HEK293 (cell line): ENCODE measurements around the gene SLC5A9.

Experiments
- CTCF ChIA-PET: fragments of 350-600 bp; formaldehyde crosslinking; extraction: SDS; loops from one replicate; lab custom pipeline; 2021; ENCODE audit warnings: antibody characterized with exemption; lab: Yijun Ruan, JAX
- POLR2A ChIA-PET: fragments of 300-600 bp; formaldehyde crosslinking; extraction: SDS; loops from one replicate; lab custom pipeline; 2020; ENCODE audit warnings: antibody characterized with exemption, inconsistent platforms; lab: Yijun Ruan, JAX
- H3K27ac ChIP-seq: fragments of 200-500 bp; sonication (Bioruptor generic); 2 replicates; pipeline ENCODE4 v1.5.1; 2014; ENCODE audit warnings: low read depth, low read length, control low read depth, inconsistent platforms; ENCODE audit errors: extremely low read depth
- H3K36me3 ChIP-seq, 2 experiments: fragments of 200-500 bp in 1 of 2; sonication (Bioruptor generic) in 1 of 2; 1 replicate in 1 of 2; 2 replicates in 1 of 2; pipeline ENCODE4 v1.5.1; 2014 to 2017; ENCODE audit warnings: inconsistent platforms in 2 of 2, low read length in 2 of 2; ENCODE audit not compliant: control insufficient read depth in 2 of 2, insufficient read depth in 1 of 2
- H3K4me1 ChIP-seq: fragments of 200-500 bp; sonication (Bioruptor generic); 2 replicates; pipeline ENCODE4 v1.5.1; 2014; ENCODE audit warnings: mild to moderate bottlenecking, low read length, inconsistent platforms; ENCODE audit not compliant: control insufficient read depth, insufficient read depth
- H3K4me3 ChIP-seq: 2 replicates; pipeline ENCODE4 v1.5.1; 2011; ENCODE audit warnings: low read depth, mild to moderate bottlenecking, control low read depth, low read length, moderate library complexity
- H3K9me3 ChIP-seq: fragments of 200-500 bp; sonication (Bioruptor generic); 2 replicates; pipeline ENCODE4 v1.5.1; 2014; ENCODE audit warnings: low read depth, low read length, inconsistent platforms; ENCODE audit not compliant: control insufficient read depth, insufficient read depth
- BCL11A ChIP-seq: fragments of 450-650 bp; formaldehyde crosslinking; IDR thresholded peaks from 2 replicates; pipeline ENCODE4 v1.5.1; 2016; ENCODE audit warnings: low read depth, missing biosample characterization, missing genetic modification characterization
- GLIS1 ChIP-seq: fragments of 450-650 bp; formaldehyde crosslinking; IDR thresholded peaks from 2 replicates; pipeline ENCODE4 v1.5.1; 2016; ENCODE audit warnings: missing biosample characterization, missing genetic modification characterization
- KLF7 ChIP-seq: fragments of 450-650 bp; formaldehyde crosslinking; IDR thresholded peaks from 2 replicates; pipeline ENCODE4 v1.5.1; 2016; ENCODE audit warnings: missing biosample characterization, missing genetic modification characterization, borderline replicate concordance
- MYNN ChIP-seq: fragments of 450-650 bp; formaldehyde crosslinking; IDR thresholded peaks from 2 replicates; pipeline ENCODE4 v1.5.1; 2016; ENCODE audit warnings: missing biosample characterization, missing genetic modification characterization, borderline replicate concordance
- YY1 ChIP-seq: fragments of 450-650 bp; formaldehyde crosslinking; IDR thresholded peaks from 2 replicates; pipeline ENCODE4 v1.5.1; 2018; ENCODE audit warnings: missing biosample characterization, missing genetic modification characterization
- ZBTB1 ChIP-seq: fragments of 450-650 bp; formaldehyde crosslinking; IDR thresholded peaks from 2 replicates; pipeline ENCODE4 v1.5.1; 2016; ENCODE audit warnings: missing biosample characterization, missing genetic modification characterization
- ZBTB21 ChIP-seq: fragments of 450-650 bp; formaldehyde crosslinking; IDR thresholded peaks from 2 replicates; pipeline ENCODE4 v1.5.1; 2017; ENCODE audit warnings: missing biosample characterization, missing genetic modification characterization
- ZNF202 ChIP-seq: fragments of 450-650 bp; formaldehyde crosslinking; IDR thresholded peaks from 2 replicates; pipeline ENCODE4 v1.5.1; 2016; ENCODE audit warnings: missing biosample characterization, missing genetic modification characterization, borderline replicate concordance
- ZNF239 ChIP-seq: fragments of 450-650 bp; formaldehyde crosslinking; IDR thresholded peaks from 2 replicates; pipeline ENCODE4 v1.5.1; 2016; ENCODE audit warnings: missing biosample characterization, missing genetic modification characterization
- ZNF341 ChIP-seq: fragments of 450-650 bp; formaldehyde crosslinking; IDR thresholded peaks from 2 replicates; pipeline ENCODE4; 2016; ENCODE audit warnings: low read depth, missing biosample characterization, missing genetic modification characterization
- ZNF404 ChIP-seq: fragments of 450-650 bp; formaldehyde crosslinking; IDR thresholded peaks from 2 replicates; pipeline ENCODE4 v1.5.1; 2017; ENCODE audit warnings: missing biosample characterization, missing genetic modification characterization
- ZNF600 ChIP-seq: fragments of 450-650 bp; formaldehyde crosslinking; IDR thresholded peaks from 2 replicates; pipeline ENCODE4 v1.5.1; 2016; ENCODE audit warnings: missing biosample characterization, missing genetic modification characterization
- ZNF623 ChIP-seq: fragments of 450-650 bp; formaldehyde crosslinking; IDR thresholded peaks from 2 replicates; pipeline ENCODE4 v1.5.1; 2016; ENCODE audit warnings: missing biosample characterization, missing genetic modification characterization
- TF ChIP-seq, protein P1 (sequence below): fragments of 450-650 bp; formaldehyde crosslinking; IDR thresholded peaks from 2 replicates; pipeline ENCODE4 v1.5.1; 2017; ENCODE audit warnings: missing biosample characterization, missing genetic modification characterization
- TF ChIP-seq, protein P2 (sequence below): fragments of 450-650 bp; formaldehyde crosslinking; IDR thresholded peaks from 2 replicates; pipeline ENCODE4 v1.5.1; 2016; ENCODE audit warnings: missing biosample characterization, missing genetic modification characterization
- TF ChIP-seq, protein P3 (sequence below): fragments of 450-650 bp; formaldehyde crosslinking; IDR thresholded peaks from 2 replicates; pipeline ENCODE4 v1.5.1; 2016; ENCODE audit warnings: missing biosample characterization, missing genetic modification characterization
- TF ChIP-seq, protein P4 (sequence below): fragments of 450-650 bp; formaldehyde crosslinking; optimal IDR thresholded peaks from 2 replicates; pipeline ENCODE3; 2016; ENCODE audit warnings: missing biosample characterization, mild to moderate bottlenecking, missing genetic modification characterization
- TF ChIP-seq, protein P5 (sequence below): fragments of 450-650 bp; formaldehyde crosslinking; IDR thresholded peaks from 2 replicates; pipeline ENCODE4 v1.5.1; 2016; ENCODE audit warnings: missing biosample characterization, missing genetic modification characterization

Gene SLC5A9

DNA sequence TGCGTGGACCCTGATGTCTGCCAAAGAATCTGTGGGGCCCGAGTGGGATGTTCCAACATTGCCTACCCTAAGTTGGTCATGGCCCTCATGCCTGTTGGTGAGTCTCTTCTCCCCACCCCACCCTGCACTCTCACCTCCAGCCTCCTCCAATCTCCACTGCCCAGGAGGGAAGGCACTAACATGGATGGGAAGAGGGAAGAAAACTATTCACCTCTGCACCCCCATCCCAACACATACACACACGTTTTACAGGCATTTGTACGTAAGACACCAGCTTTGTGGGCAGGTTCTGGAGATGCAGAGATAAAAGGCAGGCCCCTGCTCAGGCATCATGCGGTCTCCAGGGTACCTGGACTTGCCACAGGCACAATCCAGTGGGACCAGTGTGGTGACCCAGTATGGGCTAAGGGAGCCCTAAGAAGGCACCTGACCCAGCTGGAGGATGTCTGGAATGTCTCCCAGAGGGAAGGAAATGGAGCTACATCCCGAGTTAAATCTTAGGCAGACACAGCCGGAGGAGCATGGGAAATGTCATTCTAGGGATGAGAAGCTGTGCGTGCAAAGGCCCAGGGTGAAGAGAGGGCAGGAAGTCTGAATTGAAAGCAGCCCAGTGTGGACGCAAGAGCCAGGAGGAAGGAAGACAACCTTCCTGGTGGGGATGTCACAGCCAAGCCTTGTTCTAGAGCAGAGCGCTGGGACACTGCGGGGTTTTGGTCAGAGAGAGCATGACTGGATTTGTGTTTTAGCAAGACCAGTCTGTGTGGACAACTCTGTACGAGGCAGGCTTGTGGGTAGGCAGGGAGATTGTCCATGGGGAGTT lies 11.4 kb downstream of the SLC5A9 start (continued):
- TF ChIP-seq YY1 (tag by site-specific recombination): no peak
- TF ChIP-seq, protein P1, sequence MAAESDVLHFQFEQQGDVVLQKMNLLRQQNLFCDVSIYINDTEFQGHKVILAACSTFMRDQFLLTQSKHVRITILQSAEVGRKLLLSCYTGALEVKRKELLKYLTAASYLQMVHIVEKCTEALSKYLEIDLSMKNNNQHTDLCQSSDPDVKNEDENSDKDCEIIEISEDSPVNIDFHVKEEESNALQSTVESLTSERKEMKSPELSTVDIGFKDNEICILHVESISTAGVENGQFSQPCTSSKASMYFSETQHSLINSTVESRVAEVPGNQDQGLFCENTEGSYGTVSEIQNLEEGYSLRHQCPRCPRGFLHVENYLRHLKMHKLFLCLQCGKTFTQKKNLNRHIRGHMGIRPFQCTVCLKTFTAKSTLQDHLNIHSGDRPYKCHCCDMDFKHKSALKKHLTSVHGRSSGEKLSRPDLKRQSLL (tag by site-specific recombination): no peak

DNA sequence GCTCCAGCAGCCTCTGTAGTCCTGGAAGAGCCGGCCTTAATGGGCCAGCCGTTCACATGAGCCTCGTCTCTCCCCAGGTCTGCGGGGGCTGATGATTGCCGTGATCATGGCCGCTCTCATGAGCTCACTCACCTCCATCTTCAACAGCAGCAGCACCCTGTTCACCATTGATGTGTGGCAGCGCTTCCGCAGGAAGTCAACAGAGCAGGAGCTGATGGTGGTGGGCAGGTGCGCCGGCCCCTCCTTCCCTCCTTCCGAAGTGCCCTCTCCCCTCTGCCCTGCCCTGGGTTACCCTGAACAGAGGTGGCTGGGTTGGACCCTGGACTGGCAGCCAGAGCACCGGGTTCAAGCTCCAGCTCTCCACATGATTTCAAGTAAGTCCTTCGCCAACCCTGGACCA lies 13.1 kb downstream of the SLC5A9 start:
- CTCF ChIA-PET: interaction anchor here (0.5 to 3.0 kb wide), 7 partner anchors 14 to 518 kb away, joined by 3 to 23 read pairs (median 4); no protein-coding TSS in a partner anchor

More for the DNA sequence above, 13.1 kb downstream of the SLC5A9 start:
- H3K36me3 ChIP-seq: no peaks in the 10 kb centered on the region
- POLR2A ChIA-PET: no interaction called here
- TF ChIP-seq MYNN (tag by site-specific recombination) (no peak), ZNF341 (no peak), ZNF623 (no peak), ZBTB1 (tag by site-specific recombination) (no peak), GLIS1 (tag by site-specific recombination) (no peak), ZNF239 (tag by site-specific recombination) (no peak), BCL11A (no peak), ZNF202 (tag by site-specific recombination) (no peak), ZNF600 (tag by site-specific recombination) (no peak), ZNF404 (tag by site-specific recombination) (no peak), ZBTB21 (tag by site-specific recombination) (no peak), KLF7 (tag by site-specific recombination) (no peak)
- TF ChIP-seq, protein P2, sequence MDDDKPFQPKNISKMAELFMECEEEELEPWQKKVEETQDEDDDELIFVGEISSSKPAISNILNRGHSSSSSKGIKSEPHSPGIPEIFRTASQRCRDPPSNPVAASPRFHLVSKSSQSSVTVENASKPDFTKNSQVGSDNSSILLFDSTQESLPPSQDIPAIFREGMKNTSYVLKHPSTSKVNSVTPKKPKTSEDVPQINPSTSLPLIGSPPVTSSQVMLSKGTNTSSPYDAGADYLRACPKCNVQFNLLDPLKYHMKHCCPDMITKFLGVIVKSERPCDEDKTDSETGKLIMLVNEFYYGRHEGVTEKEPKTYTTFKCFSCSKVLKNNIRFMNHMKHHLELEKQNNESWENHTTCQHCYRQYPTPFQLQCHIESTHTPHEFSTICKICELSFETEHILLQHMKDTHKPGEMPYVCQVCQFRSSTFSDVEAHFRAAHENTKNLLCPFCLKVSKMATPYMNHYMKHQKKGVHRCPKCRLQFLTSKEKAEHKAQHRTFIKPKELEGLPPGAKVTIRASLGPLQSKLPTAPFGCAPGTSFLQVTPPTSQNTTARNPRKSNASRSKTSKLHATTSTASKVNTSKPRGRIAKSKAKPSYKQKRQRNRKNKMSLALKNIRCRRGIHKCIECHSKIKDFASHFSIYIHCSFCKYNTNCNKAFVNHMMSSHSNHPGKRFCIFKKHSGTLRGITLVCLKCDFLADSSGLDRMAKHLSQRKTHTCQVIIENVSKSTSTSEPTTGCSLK (tag by site-specific recombination): no peak
- TF ChIP-seq, protein P3, sequence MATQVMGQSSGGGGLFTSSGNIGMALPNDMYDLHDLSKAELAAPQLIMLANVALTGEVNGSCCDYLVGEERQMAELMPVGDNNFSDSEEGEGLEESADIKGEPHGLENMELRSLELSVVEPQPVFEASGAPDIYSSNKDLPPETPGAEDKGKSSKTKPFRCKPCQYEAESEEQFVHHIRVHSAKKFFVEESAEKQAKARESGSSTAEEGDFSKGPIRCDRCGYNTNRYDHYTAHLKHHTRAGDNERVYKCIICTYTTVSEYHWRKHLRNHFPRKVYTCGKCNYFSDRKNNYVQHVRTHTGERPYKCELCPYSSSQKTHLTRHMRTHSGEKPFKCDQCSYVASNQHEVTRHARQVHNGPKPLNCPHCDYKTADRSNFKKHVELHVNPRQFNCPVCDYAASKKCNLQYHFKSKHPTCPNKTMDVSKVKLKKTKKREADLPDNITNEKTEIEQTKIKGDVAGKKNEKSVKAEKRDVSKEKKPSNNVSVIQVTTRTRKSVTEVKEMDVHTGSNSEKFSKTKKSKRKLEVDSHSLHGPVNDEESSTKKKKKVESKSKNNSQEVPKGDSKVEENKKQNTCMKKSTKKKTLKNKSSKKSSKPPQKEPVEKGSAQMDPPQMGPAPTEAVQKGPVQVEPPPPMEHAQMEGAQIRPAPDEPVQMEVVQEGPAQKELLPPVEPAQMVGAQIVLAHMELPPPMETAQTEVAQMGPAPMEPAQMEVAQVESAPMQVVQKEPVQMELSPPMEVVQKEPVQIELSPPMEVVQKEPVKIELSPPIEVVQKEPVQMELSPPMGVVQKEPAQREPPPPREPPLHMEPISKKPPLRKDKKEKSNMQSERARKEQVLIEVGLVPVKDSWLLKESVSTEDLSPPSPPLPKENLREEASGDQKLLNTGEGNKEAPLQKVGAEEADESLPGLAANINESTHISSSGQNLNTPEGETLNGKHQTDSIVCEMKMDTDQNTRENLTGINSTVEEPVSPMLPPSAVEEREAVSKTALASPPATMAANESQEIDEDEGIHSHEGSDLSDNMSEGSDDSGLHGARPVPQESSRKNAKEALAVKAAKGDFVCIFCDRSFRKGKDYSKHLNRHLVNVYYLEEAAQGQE (tag by site-specific recombination): no peak
- TF ChIP-seq, protein P4, sequence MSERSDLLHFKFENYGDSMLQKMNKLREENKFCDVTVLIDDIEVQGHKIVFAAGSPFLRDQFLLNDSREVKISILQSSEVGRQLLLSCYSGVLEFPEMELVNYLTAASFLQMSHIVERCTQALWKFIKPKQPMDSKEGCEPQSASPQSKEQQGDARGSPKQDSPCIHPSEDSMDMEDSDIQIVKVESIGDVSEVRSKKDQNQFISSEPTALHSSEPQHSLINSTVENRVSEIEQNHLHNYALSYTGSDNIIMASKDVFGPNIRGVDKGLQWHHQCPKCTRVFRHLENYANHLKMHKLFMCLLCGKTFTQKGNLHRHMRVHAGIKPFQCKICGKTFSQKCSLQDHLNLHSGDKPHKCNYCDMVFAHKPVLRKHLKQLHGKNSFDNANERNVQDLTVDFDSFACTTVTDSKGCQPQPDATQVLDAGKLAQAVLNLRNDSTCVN: no peak
- TF ChIP-seq, protein P5, sequence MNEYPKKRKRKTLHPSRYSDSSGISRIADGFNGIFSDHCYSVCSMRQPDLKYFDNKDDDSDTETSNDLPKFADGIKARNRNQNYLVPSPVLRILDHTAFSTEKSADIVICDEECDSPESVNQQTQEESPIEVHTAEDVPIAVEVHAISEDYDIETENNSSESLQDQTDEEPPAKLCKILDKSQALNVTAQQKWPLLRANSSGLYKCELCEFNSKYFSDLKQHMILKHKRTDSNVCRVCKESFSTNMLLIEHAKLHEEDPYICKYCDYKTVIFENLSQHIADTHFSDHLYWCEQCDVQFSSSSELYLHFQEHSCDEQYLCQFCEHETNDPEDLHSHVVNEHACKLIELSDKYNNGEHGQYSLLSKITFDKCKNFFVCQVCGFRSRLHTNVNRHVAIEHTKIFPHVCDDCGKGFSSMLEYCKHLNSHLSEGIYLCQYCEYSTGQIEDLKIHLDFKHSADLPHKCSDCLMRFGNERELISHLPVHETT (tag by site-specific recombination): no peak
- no peaks in the 10 kb centered on the region for H3K4me1 ChIP-seq
- H3K27ac ChIP-seq: no peak overlapping the region
- H3K4me3 ChIP-seq: no peak overlapping the region
- H3K9me3 ChIP-seq: no peaks in the 10 kb centered on the region
